Stimulated activated CD4-positive, alpha-beta T cell treated with anti-CD3 and anti-CD28 coated beads, Interleukin-1b, Interleukin-23, amount 100 ng/mL, for 1 hour (primary cell): ENCODE measurements around the gene NEK4.
"Not testable (repeated sequence)": the region's sequence is repeated elsewhere in the genome, so short reads cannot be mapped to it uniquely, and the experiment has no call there.

Source experiments
- DNase-seq, 2 donors: peaks; one replicate each; pipeline ENCODE4 v3.0.0-alpha.2; 2020; ENCODE audit warnings: low read depth in 2 of 2

The NEK4 gene

DNA sequence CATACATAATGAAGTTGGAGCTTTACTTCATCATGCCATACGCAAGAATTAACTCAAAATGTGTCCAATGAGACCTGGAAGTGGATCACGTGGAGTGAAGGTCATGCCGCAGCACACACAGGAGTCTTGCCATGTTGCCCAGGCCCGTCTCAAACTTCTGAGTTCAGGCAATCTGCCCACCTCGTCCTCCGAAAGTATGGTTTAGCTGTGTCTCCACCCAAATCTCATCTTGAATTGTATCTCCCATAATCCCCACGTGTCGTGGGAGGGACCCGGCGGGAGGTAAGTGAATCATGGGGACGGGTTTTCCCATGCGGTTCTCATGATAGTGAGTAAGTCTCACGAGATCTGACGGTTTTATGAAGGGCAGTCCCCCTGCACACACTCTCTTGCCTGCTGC, 39.1 kb downstream of the NEK4 start:
- DNase-seq = no peak

DNA sequence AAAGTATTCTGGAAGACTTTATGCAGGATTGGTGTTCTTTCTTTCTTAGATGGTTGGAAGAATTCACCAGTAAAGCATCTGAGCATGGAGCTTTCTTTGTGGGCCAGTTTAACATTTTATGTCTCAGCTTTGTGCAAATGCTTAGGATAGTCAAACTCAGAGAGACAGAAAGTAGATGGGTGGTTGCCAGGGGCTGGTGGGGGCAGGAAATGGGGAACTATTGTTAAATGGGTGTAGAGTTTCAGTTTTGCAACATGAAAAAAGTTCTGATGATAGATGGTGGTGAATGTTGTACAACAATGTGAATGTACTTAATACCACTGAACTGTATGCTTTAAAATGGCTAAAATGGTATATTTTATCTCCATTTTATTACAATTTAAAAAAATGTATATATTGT, 40.1 kb downstream of the NEK4 start:
- DNase-seq = no peak

DNA sequence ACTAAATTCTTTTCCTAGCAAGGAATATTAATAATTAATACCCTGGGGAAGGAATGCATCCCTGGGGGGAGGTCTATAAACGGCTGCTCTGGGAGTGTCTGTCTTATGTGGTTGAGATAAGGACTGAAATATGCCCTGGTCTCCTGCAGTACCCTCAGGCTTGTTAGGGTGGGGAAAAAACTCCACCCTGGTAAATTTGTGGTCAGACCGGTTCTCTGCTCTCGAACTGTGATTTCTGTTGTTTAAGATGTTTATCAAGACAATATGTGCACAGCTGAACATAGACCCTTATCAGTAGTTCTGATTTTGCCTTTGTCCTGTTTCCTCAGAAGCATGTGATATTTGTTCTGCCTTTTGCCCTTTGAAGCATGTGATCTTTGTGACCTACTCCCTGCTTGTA, 42.0 kb downstream of the NEK4 start:
- not testable (repeated sequence) for DNase-seq

DNA sequence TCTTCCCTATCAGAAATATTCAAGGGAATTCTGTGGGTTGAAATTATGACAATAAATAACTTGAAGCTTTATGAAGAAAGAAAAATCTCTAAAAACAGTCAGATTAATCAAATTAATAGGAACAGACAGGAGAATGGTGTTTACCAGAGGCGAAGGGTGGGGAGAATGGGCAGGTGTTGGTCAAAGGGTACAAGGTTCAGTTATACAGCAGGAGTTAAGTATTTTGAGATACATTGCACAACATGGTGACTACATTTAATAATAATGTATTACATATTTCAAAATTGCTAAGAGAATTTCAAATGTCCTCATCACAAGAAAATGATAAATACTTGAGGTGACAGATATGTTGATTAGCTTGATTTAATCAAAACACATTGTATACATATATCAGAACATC, 46.2 kb downstream of the NEK4 start:
- no peak for DNase-seq

DNA sequence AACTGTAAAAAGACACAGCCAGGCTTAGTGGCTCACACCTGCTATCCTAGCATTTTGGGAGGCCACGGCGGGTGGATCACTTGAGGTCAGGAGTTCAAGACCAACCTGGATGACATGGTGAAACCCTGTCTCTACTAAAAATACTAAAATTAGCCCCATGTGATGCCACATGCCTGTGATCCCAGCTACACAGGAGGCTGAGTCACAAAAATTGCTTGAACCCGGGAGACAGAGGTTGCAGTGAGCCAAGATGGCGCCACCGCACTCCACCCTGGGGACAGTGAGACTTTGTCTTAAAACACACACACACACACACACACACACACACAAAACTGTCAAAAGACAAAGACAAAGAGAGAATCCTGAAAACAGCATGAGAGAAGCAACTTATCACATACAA, 46.8 kb downstream of the NEK4 start:
- no peak for DNase-seq

DNA sequence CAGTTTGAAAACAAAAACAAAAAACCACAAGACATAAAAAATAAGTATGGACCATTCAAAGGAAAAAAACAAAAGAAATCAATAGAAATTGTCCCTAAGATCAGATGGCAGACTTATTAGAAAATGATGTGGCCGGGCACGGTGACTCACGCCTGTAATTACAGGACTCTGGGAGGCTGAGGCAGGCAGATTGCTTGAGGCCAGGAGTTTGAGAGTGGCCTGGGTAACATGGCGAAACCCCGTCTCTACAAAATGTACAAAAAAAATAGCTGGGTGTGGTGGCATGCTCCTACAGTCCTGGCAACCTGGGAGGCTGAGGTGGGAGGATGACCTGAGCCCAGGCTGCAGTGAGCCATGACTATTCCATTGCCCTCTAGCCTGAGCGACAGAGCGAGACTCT, 48.2 kb downstream of the NEK4 start:
- DNase-seq = no peak

DNA sequence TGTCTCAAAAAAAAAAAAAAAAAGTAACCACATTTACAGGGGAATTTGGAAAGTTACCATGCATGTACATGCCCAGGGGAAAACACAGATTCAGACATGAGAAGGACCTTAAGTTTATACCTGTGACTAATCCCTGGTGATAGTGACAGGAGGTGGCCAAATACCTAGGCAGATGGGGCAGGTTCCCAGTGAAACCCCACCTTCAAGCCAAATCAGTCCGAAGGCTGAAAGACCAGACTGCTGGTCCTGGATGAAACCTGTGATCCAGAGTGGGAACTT, 49.1 kb downstream of the NEK4 start:
- no peak for DNase-seq

DNA sequence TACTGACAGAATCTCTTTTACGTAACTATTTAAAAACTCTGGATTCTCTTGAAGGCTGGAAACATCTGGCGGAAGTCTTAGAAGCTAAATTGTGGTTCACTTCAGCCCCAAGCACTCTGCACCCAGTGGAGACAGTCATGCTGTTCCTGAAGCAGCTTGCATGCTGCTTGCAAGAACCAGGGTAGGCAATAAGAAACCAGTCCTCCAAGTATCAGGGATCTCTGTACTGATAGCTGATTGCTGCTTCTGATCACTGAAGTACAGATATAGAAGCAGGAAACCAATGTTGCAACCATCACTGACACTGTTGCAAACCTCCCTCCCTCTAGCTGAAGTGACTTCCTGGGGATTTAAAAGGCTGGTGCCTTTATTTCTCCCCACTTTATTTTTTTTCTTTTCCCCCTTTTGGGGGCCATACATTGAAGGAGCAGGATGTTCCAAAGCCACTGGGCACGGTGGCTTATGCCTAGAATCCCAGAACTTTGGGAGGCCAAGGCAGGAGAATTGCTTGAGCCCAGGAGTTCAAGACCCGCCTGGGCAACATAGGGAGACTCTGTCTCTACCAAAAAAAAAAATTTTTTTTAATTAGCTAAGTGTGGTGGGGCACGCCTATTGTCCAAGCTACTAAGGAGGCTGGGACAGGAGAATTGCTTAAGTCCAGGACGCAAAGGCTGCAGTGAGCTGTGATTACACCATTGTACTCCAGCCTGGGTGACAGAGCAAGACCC, 49.6 kb downstream of the NEK4 start:
- no peak for DNase-seq

DNA sequence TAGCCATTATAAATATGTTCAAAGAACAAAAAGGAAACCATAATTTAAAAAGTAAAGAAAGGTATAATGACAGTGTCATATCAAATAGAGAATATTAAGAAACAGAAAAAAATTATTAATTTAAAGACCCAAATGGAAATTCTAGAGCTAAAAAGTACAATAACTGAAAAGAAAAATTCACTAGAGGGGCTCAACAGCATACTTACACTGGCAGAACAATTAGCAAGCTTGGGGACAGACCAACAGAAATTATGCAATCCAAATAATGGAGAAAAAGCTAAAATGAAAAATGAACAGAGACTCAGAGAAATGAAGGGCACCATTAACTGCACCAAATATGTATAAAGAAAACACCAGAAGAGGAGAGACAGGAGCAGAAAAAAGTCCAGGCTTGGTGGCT, 51.1 kb downstream of the NEK4 start:
- DNase-seq = no peak

DNA sequence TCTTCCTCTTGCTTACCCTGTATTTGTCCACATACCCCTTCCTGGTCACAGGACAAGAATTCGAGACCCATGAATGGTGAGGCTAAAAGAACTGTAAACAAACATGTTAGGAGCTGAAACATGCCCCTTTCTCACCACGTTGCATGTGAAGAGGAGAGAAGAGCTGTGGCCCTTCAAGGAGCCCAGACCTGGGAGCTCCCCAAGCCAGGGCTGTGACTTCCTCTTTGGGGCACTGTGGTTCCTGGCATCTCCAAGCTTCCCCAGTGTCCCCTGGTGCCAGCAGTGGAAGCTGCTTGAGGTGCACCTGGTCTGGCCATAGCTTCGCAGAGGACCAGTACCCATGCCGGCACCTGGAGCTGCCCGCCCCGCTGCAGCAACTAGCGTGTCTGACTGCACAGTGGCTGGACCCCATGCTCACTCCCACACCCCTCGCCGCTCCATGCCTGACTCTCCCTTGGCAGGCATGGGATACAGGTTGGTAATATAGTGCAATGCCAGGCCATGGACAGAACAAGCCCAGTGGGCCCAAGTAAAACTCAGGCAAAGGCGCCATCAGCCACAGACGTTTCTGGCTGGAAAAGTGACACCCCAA, 54.9 kb downstream of the NEK4 start:
- no peak for DNase-seq

DNA sequence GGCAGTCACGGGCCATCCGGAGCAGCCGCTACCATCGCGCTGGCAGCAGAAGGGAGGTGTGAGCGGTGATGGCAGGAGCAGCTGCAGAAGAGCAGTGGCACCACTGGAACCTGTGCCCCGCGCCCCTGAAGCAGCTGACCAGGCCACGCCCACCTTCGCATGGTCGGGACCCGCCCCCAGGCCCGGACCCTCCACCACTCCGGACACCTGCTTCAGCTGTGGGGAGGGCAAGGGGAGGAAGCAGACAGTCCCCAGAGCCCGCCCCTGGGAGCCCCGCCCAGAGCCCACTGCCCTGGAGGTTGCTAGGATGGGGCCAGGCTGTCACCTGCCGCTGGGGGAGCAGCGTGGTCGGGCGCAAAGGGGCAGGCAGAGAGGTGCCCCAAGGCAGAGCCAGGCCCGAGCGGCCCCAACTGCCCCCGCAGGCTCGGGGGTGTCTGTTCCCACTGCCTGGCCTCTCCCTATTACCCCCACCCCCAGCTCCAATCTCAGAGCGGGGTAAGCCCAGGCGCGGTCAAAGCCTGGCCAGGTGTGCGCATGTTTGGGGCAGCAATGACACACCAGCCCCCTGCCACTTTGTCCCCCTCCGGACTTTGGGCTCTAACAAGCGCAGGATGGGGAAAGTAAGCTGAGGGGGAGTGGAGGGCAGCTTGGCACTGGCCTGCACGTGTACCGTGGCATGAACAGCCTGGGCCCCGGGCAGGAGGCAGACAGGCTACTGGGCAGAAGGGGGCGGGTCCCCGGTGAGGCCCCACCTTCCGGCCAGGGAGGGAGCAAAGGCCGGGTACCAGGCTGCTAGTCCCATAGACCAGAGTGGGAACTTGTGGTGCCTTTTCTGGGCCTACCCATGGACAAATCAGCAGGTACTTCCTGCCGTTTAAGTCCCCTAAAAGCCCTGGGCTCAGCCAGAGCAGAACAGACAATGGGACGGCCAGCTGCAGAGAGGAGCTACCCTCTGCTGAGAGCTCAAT, 56.1 kb downstream of the NEK4 start:
- DNase-seq = no peak

DNA sequence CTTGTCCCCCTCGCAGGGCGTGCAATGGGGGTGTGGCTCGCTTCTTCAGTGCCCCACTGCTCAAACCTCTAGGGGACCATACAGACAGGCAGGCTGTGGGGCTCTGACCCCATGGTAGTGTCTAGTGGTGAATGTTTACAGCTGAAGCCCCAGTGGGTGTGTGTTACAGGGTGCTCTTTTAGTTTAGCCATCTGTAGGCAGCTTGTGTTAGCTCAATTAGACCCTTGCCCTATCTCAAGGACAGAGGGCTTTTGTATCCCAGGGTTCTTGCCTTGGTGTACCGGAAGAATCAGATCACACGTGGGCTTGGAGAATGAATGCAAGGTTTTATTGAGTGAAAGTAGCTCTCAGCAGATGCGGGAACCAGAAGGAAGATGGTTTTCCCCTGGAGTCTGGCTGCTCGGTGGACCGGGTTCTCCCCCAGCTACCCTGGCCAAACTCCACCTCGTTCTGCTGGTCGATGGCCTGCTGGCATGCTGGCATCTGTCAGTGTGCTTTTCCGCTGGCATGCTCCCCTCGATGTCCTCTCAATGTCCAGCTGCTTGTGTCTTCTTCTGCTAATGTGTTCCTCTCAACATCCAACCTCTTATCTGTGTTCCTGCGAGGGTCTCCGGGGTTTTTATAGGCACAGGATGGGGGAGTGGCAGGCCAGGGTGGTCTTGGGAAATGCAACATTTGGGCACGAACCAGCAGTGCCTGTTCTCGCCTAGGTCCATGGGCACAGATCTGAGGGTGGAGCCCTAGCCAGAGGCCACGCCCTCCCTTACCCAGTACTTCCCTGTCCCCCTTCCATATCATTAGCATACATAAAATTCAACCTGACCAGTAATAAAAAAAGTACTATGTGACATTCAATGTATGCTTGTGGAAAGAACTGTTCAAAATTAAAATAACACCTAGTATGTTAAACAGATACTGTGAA, 58.2 kb downstream of the NEK4 start:
- DNase-seq = no peak

DNA sequence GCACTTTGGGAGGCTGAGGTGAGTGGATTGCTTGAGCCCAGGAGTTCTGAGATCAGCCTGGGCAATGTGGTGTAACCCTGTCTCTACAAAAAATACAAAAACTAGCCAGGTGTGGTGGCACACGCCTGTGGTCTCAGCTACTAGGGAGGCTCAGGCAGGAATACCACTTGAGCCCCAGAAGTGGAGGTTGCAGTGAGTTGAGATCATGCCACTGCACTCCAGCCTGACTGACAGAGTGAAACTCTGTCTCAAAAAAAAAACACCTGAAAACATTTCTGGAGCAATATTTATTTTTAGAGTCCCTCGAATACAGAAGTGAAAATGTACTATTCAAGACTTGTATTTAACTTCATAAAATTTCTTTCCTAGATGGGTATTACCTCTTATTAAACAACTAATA, 60.2 kb downstream of the NEK4 start:
- DNase-seq = no peak

DNA sequence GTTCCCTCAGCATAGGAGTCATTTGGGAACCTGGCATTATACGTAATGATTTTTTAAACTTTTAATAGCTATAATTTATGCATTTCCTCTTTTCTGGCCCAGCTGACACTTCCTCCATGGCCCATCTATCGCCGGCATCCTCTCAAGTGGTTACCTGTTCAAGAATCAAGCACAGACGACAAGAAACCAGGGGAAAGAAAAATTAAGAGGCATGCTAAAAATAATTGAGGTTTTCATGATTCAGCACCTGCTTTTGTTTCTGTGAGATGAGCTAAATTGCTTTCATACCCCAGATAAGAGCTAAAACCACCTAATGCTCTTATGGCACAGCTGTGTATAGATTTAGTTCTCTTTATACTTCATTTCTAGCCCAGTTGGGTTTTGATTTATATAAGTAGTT, 63.2 kb downstream of the NEK4 start:
- DNase-seq = no peak

DNA sequence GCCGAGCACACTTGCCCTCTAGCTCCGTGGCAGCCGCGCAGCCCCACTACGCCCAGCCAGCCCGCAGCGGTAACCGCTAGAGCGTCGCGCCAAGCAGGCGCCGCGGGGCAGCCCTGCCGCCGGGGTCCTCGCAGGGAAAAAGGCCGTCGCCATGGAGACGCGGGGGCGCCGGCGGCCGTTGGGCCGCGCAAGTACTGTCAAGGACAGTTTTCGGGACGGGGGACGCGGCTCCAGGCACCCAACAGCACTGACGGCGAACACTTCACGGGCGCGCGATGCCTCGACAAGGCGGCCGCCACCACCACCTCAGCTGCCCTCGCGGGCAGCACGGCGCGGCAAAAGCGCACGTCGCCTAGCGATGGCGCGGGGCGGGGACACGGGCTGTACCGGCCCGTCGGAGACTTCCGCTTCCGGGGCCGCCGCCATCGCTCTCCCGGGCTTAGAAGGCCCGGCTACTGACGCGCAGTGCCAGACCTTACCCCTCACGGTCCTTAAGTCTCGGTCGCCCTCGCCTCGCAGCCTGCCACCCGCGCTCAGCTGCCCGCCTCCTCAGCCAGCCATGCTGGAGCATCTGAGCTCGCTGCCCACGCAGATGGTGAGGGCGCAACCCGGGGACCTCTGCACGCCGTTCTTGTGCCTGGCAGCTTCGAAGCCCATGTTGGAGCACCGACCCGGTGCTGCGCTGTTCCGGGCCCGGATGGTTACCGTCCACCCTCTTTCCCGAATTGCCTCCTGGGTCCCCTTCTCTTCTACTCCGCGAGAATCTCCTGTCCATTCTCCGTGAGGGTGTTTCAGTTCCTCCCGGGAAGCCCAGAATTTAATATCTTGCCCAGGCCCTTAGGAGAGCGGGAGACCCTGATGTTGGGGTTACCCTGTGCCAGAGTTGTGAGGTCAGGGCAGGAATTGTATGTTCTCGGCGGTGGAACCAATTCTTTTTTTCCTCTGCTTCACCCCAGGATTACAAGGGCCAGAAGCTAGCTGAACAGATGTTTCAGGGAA, 64.8 kb downstream of the NEK4 start, which contains the start of the genes GLT8D1 and SPCS1:
GLT8D1 (minus strand) TSS at position 104 of the 999 bp plus-strand sequence. CDS start 5,331 bp downstream, outside the sequence.
SPCS1 (plus strand) TSS at position 419 of the 999 bp plus-strand sequence; CDS start at position 560, 141 bp downstream.
- peak; percentile 49 to 75 for DNase-seq

DNA sequence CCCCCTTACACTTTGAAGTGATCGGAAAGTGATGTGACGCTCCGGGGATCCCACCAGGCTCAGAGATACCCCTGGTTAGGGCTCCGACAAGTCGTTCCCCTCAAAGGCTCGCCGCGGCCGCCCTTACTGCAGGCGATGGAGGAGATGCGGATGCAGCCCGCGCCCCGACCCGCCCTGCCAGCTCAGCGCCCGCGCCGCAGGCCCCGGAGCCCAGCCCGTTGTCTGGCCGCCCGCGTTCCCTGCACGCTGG, 65.4 kb downstream of the NEK4 start:
- no peak for DNase-seq

DNA sequence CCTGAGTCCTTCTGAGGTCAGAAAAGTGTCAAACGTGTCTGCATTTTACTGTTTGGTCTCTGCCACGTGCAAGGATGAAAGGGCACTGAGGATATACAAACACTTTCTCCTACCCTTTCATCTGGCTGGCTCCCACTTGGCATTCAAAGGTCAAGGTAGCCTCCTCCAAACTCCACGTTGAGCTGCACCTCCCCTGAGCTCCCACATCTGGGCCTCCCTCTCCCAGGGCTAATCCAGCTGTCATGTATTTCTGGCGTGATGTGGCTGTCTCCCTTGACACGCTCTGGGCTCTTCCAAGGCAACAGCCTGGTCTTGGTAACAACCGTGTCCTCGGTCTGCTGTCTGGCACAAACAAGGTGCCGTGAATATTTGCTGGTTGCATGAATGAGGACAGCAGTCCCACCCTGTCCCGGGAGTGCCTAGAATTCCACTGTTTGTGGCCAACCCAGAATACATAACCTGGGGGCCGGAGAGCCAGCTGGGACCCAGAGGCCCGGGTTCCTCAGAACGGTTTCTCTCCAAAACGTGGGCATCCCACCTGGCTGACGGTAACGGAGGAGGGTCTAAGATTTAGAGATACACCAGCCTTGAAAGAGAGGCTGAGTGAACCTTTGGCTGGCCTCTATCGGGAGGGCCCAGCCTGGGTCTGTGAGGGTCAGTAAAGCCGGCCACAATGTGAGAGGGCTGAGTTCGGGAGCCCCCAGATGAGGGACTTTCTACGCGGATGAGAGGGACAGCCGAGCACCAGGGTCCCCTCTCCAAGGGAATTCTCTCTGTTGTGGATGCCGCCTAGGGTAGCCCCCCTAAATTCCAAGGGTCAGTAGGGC, 65.9 kb downstream of the NEK4 start:
- DNase-seq = no peak

DNA sequence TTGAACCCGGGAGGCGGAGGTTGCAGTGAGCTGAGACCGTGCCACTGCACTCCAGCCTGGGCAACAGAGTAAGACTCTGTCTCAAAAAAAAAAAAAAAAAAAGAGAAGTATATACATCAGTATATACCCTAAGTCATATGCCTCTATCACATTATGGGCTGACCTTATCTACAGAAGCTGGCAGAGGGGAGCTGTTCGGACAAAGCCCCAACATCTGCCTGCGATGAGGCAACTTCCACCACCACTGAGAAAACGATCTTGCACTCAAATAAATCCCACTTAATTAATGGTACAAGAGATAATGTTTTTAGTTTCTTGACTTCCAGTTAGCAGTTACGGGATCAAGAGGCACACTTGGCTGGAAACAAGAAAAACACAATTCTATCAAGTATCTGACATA, 67.4 kb downstream of the NEK4 start:
- DNase-seq = no peak

DNA sequence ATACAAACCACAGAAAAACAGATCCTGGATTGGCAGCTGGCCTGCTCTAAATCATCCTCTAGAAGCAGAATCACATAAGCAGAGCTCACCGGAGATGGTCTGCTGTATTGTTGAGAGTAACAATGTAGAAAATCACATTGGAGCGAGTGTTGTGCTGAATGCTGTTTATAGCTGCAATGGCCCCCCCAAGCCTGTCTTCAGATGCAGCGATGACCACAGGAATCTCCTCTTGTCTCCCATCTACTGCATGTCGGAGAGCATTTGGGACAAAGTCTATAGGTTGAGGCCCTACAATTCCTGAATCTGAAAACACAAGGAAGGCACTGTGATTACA, 73.1 kb downstream of the NEK4 start:
- no peak for DNase-seq
